HG03025 (cell line): ENCODE data around the gene RHBDL2.
"Not testable (repeated sequence)": the region's sequence is repeated elsewhere in the genome, so short reads cannot be mapped to it uniquely, and the experiment has no call there.

Experiments
- ATAC-seq: cut with Tn5 transposase; IDR thresholded peaks from one replicate; pipeline ENCODE4 v1.9.1; 2021; ENCODE audit warnings: mild to moderate bottlenecking, moderate library complexity; ENCODE audit not compliant: unreplicated experiment, low FRiP score

RHBDL2 gene

DNA sequence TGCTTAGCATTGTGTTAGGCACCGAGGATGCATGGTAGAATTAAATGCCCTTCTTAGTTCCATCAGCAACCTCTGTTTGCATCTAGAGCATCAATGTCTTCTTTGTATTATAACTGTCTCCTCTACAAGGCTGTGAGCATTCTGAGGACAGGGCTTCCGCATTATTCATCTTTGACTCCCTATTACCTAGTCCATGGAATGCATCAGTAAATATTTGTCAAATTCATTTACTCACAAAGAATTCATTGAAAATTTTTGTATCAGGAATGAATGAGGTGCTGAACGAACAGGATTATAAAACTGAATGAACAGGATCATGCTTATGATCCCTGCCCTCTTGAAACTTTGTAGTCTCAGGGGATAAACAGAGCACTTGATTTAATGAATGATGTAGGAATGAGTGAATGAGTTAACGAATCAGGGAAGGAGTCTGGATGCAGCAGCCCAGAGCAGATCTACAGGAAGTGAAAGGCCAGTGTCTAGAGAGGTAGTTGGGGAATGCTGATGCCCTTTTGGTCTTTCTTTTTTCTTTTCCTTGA lies 2.8 kb downstream of the RHBDL2 start:
- ATAC-seq, result no peak

DNA sequence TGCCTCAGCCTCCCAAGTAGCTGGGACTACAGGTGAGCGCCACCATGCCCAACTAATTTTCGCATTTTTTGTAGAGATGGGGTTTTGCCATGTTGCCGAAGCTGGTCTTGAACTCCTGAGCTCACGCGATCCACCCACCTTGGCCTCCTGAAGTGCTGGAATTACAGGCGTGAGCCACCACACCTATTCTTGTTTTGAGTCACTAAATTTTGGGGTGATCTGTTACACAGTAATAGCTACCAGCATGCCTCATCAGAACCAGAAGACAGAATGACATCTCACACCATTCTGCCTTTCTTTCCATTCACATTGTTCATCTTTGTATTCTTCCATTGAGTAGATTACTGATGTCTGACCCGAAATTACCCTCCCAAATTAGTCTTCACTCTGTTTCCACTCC lies 9.1 kb downstream of the RHBDL2 start:
- ATAC-seq, result no peak

DNA sequence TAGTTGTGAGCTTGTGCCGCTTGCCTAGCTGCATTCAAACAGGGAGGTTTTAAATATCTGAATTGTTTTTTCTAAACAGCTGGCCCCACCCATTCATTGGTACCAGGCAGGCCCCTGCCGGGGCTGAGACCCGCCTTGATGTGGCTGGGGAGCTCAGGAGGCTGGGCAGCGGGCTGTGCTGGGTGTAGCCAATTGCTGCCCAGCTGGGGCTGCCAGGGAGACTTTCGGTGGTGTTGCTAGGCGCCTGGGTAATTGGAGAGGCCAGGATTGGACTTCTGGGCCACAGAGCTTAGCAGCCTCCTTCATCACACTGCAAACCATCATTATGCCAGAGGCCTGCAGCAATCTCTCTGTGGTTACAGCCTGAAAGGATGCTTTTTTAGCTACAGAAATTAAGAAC lies 12.2 kb downstream of the RHBDL2 start:
- ATAC-seq, result no peak

DNA sequence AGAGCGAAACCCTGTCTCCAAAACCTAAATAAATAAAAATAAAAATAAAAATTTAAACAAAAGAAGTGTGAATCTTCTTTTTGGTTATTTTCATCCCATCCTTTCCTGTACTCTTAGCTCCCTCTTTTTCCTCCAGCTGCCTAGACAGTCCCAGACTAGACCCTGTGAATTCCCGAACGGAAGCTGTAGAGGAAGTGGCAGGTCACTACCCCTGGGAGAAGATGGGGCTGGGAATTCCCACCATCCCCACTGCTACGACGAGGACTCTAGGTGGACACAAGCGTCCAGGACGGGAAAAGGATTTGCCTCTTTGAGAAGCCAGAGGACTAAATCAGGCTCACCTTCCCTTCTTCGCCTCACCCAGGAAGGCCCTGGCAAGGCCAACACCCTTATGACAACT lies 12.6 kb downstream of the RHBDL2 start:
- ATAC-seq, result no peak

DNA sequence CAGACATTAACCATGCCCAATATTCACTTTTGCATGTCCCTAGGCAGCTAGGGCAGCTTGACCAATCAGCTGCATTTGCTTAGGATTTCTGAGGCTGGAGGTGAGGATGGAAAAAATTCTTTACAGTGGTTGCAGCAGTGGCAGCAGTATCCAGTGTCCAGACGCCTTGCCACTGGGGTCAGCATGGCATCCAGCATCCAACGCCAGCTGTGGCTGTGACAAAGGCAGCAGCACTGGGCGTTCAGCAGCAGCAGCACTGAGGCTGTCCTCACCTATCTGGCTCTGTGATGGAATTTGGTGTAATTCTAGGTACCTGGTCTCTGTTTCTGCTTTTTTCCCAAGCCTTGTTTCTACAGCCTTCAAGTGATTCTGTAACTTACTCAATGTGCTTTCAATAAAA lies 15.5 kb downstream of the RHBDL2 start:
- ATAC-seq, result no peak

DNA sequence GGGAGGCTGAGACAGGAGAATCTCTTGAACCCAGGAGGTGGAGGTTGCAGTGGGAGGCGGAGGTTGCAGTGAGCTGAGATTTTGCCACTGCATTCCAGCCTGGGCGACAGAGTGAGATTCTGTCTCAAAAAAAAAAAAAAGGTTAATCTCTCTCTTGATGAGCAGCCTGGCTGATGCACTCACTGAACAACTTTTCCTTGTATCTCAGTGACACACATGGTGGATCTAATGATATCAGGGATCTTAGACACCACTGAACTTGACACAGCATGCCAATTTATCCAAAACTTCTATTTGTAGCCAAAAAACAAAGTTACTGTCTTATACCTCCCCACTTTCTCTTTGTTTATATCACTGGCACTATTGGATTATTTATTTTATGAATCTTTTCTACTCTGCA lies 16.2 kb downstream of the RHBDL2 start:
- no peak for ATAC-seq

DNA sequence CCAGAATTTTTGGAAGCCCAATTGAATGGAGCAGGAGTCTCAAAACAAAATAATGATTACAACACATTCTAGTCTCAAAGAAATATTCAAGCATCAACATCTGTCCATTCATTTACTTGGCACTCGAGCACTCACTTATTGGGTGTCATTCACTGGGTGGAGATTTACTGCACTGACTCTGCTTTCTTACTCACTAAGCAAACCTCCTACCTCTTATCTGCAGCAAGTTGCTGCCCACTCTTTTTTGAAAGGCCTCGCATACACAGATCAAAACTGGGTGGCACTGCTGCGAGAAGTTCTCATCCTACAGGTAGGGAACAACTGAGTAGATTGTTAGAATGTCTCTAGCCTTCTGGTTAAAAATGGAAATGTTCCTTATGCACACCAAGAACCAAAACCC lies 18.0 kb downstream of the RHBDL2 start:
- no peak for ATAC-seq

DNA sequence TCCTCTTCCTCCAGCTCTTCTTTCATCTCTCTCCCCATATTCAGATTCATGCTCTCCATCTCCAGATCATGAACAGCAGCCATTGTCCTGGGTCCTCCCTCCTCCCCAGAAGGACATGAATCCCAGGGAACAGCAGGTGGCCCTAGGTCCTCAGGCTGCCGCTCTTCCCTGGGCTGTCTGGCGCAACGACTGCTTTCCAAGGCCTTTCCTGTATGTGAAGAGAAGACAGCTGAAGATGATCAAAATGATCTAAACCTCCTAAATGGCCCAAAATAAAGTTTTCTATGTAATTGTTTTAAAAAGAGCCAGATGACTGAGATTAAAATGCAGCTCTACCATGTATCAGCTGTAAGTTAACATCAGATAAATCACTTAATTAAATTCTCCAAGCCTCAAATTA lies 22.5 kb downstream of the RHBDL2 start:
- ATAC-seq, result no peak

DNA sequence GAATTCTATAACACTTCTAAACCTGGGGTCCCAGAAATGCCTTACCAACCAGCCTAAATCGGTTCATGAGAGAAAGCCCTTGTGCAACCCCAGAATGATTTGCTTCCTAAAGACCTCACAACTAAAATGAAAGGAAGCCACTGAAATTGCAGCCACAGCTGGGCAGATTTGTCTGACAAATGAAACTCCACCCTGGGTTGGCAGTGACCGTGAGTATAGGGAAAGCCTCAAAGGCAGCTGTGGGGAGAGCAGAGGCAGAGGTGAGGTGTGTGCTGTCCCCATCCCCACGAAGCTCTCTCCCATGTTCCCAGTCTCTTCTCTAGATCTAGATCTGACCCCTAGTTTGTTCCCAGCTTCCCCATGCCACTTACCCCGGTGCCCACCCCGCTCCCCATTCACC lies 23.1 kb downstream of the RHBDL2 start:
- ATAC-seq, result no peak

DNA sequence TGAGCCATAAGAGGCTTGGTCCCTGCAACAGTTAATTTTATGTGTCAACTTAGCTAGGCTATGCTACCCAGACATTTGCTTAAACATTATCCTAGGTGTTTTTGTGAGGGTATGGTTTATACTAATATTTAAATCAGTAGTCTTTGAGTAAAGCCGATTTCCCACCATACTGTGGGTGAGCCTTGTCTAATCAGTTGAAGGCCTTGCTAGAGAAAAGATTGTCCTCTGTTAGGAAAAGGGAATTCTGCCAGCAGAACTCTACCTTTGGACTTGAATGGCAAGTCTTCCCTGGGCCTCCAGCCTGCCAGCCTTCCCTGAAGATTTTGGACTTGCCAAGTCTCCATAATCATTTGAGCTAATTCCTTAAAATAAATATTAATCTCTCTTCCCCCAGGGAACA lies 23.9 kb downstream of the RHBDL2 start:
- ATAC-seq, result no peak

DNA sequence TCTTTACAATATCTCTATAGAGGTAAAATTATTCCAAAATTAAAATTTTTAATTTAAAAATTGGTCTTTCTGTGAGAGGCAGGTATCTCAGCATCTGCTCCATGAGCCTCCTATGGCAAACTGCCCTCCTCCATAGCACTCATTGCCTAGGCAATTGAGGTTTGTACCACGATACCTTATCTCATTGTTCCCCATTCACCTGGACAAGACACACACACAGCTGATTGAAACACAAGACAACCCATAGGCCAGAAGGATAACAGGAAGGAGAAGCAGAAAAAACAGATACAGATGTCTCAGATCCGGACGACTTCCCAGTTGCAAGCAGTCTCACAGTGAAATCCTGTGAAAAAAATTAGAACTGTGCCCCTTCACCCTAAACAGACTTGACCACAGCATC lies 24.3 kb downstream of the RHBDL2 start:
- no peak for ATAC-seq

DNA sequence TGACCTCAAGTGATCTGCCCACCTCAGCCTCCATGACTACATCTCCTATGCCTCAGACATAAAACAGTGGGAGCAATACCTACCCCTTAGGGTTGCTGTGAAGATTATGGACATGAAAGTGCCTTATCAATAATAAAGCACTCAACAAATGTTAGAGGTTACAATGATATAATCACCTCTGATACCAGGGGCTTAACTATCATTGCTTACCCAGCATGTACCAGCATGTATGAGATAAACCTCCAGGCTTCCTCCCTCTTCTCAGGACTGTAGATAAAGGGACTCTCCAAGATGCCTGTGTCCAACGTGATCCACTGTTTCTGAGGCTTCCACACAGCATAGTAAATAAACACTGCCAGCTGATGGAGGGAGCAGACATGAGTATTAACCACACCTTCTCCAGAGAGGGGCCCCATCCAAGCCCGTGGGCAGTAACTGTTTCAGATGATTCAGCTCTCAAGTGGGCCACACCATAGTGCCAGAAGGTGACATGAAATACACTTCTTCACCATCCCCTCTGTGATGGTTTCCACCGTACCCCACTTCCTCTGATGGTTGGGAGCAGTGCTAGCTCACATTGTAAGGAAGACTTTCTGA lies 26.2 kb downstream of the RHBDL2 start:
- ATAC-seq, result no peak

DNA sequence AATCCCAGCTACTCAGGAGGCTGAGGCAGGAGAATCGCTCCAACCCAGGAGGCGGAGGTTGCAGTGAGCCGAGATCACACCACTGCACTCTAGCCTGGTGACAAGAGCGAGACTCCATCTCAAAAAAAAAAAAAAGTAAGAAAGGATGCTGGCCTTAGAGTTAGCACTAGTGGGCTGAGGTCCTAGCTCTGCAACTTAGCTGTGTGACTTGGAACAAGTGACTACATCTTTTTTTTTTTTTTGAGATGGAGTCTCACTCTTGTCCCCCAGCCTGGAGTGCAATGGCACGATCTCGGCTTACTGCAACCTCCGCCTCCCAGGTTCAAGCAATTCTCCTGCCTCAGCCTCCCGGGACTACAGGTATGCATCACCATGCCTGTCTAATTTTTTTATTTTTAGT lies 26.7 kb downstream of the RHBDL2 start:
- not testable (repeated sequence) for ATAC-seq

DNA sequence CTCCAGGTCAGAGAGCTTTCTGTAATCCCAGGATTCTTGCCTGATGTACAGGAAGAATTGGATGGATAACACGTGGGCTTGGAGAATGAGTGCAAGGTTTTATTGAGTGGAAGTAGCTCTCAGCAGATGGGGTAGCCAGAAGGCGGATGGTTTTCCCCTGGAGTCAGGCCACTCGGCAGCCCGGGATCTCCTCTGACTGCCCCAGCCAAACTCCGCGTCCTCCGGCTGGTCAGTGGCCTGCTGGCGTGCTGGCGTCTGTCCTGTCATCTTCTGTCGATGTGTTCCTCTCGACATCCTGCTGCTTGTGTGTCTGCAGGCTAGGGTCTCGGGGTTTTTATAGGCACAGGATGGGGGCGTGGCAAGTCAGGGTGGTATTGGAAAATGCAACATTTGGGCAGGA lies 32.8 kb downstream of the RHBDL2 start:
- ATAC-seq, result no peak

DNA sequence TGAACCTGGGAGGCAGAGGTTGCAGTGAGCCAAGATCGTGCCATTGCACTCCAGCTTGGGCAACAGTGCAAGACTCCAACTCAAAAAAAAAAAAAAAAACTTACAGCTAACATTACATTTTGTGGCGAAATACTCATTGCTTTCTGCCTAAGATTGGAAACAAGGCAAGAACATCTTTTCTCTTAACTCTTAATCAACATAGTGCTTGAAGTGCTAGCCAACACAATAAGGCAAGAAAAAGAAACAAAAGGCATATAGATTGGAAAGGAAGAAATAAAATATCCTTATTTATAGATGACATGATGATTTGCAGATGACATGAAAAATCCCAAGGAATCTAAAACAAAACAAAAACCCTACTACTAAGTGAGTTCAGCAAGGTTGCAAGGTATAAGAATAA lies 35.6 kb downstream of the RHBDL2 start:
- ATAC-seq, result no peak

DNA sequence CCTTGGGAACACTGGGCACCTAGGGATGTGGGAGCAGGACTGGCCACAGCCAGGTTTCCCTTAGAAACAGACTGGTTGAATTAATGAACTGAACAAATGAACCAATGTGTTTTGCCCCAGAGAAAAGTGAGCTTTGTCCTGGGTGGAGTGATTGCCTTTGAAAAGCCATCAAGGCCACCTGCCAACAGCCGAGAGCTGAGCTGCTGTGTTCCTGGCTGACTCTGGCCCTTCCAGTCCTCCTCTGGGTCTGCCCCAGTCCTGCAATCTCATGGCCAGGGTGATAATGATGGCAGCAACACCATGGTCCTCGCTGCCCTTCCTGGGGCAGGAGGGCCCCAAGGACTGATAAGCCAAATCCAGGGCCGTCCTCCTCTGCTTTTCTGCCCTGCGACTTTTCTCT lies 42.1 kb downstream of the RHBDL2 start:
- no peak for ATAC-seq

DNA sequence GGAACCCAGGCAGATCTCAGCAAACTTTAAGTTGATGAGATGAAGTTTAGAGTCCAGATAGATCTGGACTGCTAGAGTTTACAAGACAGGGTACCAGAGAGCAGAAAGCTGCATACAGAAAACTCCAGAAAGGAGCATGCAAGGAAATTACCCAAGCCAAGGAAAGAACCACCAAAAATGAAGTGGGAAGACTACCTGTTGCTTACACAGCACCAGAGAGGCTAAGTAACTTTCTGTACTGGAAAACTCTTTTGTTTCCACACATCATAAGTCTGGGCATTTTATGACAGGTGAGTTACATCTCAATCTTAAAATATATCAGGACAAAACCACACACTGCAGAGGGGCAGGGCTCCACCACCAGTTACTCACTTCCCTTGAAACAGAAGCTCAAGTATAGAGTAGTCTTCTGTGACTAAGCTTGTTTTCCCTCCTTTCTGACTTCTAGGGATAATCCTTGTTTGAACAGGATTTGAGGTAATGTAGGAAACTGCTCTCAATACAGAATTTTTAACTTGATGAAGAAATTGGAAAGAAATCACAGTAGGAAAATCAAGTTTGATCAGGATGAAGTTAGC lies 42.9 kb downstream of the RHBDL2 start:
- ATAC-seq, result no peak

DNA sequence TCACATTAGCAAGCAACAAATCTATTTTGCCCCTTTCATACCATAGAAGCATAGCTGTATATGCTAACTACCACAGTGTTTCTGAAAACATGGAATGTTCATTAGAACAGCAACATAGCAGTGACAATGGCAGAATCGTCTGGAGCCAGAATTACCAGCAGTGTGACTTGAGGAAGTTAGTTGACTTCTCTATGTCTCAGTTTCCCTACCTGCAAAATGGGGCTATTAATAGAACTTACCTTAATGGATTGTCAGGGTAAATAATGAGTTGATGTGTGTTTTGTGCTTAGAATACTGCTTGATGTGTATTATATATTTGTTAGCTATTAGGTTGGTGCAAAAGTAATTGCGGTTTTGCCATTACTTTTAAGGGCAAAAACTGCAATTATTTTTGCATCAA lies 45.5 kb downstream of the RHBDL2 start:
- ATAC-seq, result no peak

DNA sequence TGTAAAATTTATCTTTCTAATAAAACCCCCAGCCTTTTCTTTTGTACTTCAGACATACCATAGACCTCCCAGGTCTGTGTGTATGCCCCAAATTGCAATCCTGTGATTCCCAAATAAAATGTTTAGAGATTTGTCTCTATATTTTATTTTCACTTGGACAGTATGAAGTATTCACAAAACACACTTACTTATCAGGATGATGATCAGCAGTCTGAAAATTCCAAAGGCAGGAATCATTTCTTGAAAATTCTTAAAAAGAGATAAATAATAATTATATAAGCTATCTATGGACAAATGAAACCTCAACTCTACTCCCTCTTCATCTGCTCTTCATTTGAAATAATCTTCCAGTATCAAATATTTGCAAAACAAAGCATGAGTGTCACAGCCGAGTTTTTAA lies 48.7 kb downstream of the RHBDL2 start:
- ATAC-seq, result no peak

DNA sequence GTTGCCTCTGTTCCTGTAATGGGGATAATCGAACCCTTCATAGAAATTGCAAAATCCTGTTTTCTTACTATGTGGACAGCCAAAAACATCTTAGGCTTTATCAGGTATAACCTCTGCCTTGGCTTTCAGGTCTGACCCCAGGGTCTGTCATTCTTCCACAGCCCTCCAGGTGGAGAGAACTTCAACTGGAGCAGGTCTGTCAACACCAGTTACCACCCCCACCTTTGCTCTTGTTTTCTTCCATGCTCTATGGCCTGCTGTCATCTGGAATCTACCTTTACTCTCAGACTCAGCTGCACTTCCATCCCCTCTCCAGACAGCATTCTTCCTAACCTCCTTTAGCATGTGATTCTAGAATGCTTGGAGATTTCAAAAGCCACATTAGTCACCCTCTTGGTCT lies 49.9 kb downstream of the RHBDL2 start:
- no peak for ATAC-seq

DNA sequence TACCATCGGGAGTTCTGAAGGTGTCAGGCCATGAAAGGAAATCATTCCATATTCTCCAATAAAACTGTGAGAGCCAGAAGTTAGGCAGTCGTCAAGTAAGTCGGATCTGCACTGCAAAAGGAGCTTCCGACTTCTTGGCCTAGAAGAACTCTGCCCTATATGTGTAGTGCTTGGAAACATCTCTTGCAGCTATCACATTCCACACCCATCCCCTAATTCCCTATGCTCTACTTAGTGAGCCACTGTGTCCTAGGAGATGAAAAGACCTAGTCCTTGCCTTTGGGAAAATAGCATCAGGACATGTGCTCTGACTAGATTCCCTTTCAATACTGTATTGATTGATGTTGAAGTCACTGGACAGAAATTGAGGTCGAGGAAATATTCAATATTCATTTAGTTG lies 52.0 kb downstream of the RHBDL2 start:
- ATAC-seq, result no peak

DNA sequence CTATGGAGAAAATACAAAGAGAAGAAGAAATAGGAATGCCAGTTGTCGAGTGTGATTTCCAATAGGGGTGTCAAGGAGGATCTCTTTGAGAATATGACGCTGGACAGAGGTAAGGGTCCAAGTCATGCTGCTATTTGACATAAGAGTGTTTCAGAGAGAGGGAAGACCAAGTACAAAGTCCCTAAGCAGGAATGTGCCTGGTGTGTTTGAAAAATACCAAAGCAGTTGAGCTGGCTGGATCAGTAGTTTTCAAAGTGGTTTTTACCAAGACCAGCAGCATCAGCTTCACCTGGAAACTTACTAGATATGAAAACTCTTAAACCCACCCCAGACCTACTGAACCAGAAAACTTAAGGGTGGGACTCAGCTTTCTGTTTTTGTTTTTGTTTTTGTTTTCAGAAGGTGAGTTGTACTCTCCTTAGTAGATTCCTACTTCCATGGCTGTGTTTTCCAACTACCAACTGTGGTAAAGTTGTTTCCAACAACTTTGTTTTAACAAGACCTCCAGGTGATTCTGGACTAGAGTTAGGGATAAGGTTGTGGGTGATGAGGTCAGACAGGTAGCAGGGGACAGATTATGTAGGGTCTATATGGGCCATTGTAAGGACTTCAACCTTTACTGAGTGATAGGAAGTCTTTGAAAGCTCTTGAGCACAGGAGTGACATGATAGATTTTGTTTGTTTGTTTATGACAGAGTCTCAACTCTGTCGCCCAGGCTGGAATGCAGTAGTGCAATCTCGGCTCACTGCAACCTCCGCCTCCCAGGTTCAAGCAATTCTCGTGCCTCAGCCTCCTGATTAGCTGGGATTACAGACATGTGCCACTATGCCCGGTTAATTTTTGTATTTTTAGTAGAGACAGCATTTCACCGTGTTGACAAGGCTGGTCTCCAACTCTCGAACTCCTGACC lies 53.0 kb downstream of the RHBDL2 start:
- ATAC-seq, result no peak
